HG02852 (cell line): ENCODE data around the gene REEP3.
A peak's percentile ranks its signal among the peaks of the same experiment; 100 is the strongest.
"Not testable (repeated sequence)": the region's sequence is repeated elsewhere in the genome, so short reads cannot be mapped to it uniquely, and the experiment has no call there.

ENCODE experiments used
- ATAC-seq: cut with Tn5 transposase; IDR thresholded peaks from one replicate; pipeline ENCODE4 v1.9.1; 2021; ENCODE audit warnings: mild to moderate bottlenecking, moderate library complexity; ENCODE audit not compliant: unreplicated experiment

REEP3 gene, protein sequence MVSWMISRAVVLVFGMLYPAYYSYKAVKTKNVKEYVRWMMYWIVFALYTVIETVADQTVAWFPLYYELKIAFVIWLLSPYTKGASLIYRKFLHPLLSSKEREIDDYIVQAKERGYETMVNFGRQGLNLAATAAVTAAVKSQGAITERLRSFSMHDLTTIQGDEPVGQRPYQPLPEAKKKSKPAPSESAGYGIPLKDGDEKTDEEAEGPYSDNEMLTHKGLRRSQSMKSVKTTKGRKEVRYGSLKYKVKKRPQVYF

DNA sequence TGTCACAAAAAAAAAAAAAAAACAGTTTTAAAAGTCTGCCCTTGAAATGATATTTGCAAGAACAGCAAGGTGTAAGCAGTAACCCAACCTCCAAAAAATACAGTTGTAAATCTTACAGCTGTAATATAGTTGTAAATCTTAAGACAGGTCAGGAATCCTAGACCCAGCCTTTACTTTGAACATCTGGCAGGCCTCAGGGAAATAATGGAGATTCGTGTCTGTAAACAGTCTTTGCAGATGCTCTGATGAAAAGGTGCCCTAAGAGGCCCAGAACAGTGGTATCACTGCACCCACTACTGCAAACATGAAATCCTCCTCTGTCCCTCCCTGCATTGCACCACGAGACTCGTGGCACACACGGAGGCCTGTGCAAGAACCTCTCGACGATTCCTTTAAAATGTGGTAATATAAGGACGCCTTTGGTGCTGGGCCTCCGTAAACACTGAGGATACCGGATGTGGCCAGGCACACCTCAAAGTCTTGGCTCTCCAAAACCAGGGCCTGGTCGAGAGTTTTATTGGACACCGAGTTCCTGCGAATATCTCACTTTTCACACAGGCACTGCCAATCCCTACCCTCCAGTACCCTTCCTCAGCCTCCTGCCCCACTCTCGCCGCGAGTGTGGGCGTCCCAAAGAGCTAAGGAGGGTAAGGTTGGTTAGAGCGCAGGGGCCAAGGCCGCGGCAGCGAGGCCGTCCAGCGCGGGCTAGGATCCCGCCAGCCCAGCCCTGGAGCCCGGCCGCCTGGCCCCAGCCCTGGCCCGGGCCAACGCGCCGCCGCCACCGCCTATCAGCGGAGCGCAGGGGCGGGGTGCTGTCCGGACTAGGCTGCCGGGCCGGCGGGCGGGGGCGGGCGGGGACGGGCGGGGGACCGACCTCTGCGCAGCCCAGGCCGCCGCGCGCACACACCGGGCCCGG, at the start of gene REEP3:
Gene REEP3 (plus strand): TSS at position 902 of the 916 bp plus-strand sequence. CDS start 145 bp downstream, outside the sequence.
- peak; percentile 78 for ATAC-seq

- no peak for ATAC-seq
Measured at GRCh38 chr10:63474488-63474887, 46.7 kb upstream of the REEP3 start.

- no peak for ATAC-seq
Measured at GRCh38 chr10:63477927-63478326, 43.3 kb upstream of the REEP3 start.

GRCh38 chr10:63478564-63478963, 42.6 kb upstream of the REEP3 start:
- ATAC-seq, result no peak

DNA sequence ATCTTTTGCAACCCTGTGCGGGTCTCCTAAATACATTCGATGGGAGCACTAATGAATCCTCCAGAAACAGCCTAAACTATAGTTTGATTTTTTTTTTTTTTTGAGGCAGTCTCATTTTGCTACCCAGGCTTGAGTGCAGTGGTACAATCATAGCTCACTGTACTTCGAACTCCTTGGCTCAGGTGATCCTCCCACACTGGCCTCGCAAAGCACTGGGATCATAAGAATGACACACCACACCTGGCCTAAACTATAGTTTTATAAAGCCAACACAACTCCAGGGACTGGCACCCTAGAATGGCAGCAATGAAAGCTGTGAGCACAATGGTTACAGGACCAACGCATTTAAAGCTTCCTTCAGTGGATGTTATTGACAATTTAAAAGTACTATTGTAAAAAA, 41.0 kb upstream of the REEP3 start:
- ATAC-seq, result no peak

DNA sequence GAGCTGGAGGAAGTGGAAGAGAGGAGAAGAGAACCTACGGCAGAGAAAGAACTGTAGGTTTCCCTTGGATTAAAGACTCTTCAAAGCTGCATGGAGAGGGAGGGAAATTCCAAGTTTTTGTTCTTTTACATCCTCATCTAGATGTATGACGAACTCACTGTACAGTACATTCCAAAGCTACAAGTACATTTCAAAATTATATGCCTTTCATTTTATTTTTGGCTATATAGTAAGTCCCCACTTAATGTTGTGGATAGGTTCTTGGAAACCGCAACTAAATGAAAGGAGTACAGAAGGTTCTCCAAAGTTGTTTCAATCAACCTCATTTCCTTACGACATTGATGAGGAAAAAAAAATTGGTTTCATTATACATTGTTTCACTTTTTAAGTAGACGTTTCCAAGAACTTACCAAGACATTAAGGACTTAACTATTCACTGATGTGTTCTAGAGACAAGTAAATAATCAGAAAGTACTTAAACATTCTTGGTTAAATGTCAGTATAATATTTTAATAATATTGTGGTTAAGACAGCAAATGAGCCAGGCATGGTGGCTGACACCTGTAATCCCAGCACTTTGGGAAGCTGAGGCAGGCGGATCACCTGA, 39.3 kb upstream of the REEP3 start:
- ATAC-seq, result no peak

DNA sequence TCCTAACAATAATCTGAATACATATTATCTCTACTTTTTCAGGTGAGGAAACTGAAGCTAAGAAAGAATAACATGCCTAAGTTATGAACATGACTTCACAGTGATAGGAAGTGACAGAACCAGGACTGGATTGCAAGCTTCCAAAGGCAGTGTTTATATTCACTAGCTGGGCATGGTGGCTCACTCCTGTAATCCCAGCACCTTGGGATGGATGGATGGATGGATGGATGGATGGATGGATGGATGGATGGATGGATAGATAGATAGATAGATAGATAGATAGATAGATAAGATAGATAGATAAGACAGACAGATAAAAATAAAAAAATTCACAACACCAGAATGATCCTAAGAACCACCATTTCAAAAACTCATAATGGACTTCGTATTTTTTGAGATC, 37.2 kb upstream of the REEP3 start:
- no peak for ATAC-seq

GRCh38 chr10:63487990-63488389, 33.2 kb upstream of the REEP3 start:
- no peak for ATAC-seq

GRCh38 chr10:63489838-63490237, 31.4 kb upstream of the REEP3 start:
- ATAC-seq, result no peak

DNA sequence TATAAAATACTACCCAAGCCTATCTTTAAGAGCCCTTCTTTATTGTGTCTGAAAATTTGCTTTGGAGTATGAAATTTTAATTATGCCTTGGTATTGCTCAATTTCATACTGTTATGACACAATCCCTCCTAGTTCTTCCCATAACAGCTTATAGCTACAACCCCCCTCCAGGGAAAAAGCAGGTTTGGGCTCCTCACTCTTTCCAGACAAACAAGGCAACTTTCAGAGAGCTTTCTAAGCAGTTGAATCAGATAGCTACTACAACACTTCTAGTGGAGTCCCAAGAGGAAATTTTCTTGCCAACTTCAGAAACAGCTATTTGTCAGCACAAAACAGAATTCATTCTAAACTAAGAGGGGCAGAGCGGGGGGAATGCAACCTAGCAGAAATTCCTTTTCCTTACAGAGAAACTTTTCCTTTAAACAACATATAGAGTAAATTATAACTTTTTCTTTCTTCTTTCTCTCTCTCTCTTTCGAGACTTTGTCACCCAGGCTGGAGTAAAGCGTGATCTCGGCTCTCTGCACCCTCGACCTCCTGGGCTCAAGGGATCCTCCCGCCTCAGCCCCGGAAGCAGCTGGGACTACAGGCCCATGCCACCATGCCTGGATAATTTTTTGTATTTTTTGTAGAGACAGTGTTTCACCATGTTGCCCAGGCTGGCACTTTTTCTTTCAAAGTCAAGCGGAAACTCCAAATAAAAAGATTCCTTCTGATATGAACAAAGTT, 29.4 kb upstream of the REEP3 start:
- no peak for ATAC-seq

DNA sequence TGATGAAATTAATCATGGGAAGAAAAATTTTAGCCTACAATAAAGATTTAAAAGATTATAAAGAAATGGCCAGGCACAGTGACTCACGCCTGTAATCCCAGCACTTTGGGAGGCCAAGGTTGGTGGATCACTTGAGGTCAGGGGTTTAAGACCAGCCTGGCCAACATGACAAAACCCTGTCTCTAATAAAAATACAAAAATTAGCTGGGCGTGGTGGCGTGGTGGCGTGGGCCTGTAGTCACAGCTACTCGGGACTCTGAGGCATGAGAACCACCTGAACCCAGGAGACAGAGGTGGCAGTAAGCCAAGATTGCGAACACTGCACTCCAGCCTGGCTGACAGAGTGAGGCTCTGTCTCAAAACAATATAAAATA, 28.9 kb upstream of the REEP3 start:
- ATAC-seq, result not testable (repeated sequence)

DNA sequence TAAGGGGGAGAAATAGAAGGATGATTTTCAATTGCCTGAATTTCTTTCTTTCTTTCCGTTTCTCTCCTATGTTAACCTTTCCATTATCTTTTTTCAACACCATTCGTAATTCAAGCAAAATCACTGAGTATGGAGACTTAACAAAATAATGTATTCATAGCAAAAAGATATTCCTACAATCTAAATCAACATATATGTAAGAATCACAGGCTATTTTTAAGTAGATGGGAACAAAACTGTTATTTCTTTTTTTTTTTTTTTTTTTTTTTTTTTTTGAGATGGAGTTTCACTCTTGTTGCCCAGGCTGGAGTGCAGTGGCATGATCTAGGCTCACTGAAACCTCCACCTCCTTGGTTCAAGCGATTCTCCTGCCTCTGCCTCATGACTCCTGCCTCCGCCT, 28.2 kb upstream of the REEP3 start:
- ATAC-seq, result no peak

- no peak for ATAC-seq
Measured at GRCh38 chr10:63494951-63495350, 26.2 kb upstream of the REEP3 start.

DNA sequence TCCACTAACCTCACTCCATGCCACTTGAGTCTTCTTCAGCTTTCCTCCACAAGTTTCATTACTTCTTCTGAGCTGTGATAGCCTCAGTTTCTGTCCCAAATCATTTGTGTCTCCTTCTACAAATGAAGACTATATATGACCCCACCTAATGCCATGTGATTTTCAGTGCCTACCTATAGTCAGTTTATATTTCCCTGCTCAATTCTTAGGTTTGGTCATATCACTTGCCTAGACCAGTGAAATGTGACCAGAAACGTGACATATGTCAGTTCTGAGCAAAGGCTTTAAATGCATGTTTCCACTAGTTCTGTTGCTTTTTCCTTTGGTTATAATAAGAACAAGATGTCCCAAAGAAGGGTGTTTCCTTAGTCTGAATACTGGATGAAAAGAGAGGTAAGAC, 24.6 kb upstream of the REEP3 start:
- ATAC-seq, result no peak

GRCh38 chr10:63497321-63497720, 23.9 kb upstream of the REEP3 start:
- no peak for ATAC-seq

- no peak for ATAC-seq
Measured at GRCh38 chr10:63498665-63499064, 22.5 kb upstream of the REEP3 start.

DNA sequence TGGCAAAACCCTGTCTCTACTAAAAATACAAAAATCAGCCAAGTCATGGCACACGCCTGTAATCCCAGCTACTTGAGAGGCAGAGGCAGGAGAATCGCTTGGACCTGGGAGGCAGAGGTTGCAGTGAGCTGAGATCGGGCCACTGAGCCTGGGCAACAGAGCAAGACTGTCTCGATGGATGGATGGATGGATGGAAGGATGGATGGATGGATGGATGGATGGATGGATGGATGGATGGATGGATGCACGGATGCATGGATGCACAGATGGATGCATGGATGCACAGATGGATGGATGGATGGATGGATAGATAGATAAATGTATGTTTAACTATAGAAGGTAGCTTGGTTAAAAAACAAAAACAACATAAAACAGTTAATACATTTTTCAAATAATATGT, 20.6 kb upstream of the REEP3 start:
- ATAC-seq, result not testable (repeated sequence)

DNA sequence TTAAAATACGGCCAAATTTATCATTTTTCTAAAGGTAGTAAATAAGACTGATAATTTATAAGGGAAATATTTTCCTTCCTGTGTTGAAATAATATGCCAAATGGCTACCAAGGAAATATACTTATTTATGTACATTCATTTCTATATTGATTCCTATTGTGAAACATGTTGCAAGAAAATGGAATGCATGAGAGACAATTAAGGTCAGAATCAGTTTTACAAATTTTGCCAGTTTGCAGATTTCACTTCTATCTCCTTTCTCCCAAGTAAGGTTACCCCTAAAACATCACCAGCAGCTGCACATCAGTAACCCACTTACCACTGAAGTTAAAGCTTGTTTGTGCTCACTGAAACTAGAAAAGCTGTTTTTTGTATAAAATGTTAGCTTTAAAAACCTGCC, 19.2 kb upstream of the REEP3 start:
- ATAC-seq, result no peak

- ATAC-seq, result no peak
Measured at GRCh38 chr10:63502832-63503231, 18.4 kb upstream of the REEP3 start.

- no peak for ATAC-seq
Measured at GRCh38 chr10:63503395-63503794, 17.8 kb upstream of the REEP3 start.
